Right lobe of liver (tissue), 6 donors: Measurements from ENCODE around the gene RASSF5. TPM values are rescaled to one million over a fixed set of nuclear protein-coding genes. Genes with fewer than 3 reads are reported as not detected.

Source experiments
- ATAC-seq, 4 donors: fragments of 200-7000 bp; cut with Tn5 transposase; one replicate each; pipeline ENCODE4 v1.9.1; 2020; ENCODE audit warnings: mild to moderate bottlenecking in 4 of 4, moderate library complexity in 4 of 4
- DNase-seq, 3 donors: peaks; one replicate each; pipeline ENCODE4 v3.0.0-alpha.2; 2020
- H3K27ac ChIP-seq, 3 donors: fragments of 200-600 bp; one replicate each; pipeline ENCODE4 v1.8.0; 2022
- H3K27me3 ChIP-seq, 2 donors: fragments of 200-600 bp; one replicate each; pipeline ENCODE4 v1.8.0; 2022
- H3K36me3 ChIP-seq, 4 donors: fragments of 200-600 bp; sonication (generic) in 1 of 4; one replicate each; pipeline versions ENCODE4 v1.5.1 to v1.8.0; 2017 to 2022; ENCODE audit warnings: control low read depth in 1 of 4
- H3K4me1 ChIP-seq, 4 donors: fragments of 200-600 bp; sonication (generic) in 1 of 4; one replicate each; pipeline versions ENCODE4 v1.5.1 to v1.8.0; 2017 to 2022; ENCODE audit warnings: control low read depth in 1 of 4
- H3K4me3 ChIP-seq, 3 donors: fragments of 200-600 bp; one replicate each; pipeline ENCODE4 v1.8.0; 2022
- H3K9me3 ChIP-seq, 4 donors: fragments of 200-600 bp; sonication (generic) in 1 of 4; one replicate each; pipeline versions ENCODE4 v1.5.1 to v1.8.0; 2017 to 2022; ENCODE audit warnings: control low read depth in 1 of 4
- CTCF ChIP-seq, 4 donors: fragments of 200-600 bp in 3 of 4; fragments of 450-650 bp in 1 of 4; IDR thresholded peaks; one replicate each; pipeline versions ENCODE4 v1.5.1 to v1.8.0; 2016 to 2022; ENCODE audit warnings: antibody characterized with exemption in 4 of 4, mild to moderate bottlenecking in 2 of 4
- POLR2A ChIP-seq: fragments of 450-650 bp; IDR thresholded peaks from one replicate; pipeline ENCODE4 v1.6.1; 2017; ENCODE audit warnings: antibody characterized with exemption, mild to moderate bottlenecking
- WGBS: methylation state at CpG from one replicate; pipeline ENCODE4 v1.1.6; 2018; ENCODE audit warnings: low coverage, low lambda C conversion rate; ENCODE audit not compliant: insufficient coverage; ENCODE audit errors: missing lambda C conversion rate; 5-methylcytosine and 5-hydroxymethylcytosine counted together
- intact Hi-C, 2 donors: fragments of 100-400 bp; cut with DNase I; formaldehyde crosslinking; loops; one replicate each; pipeline versions ENCODE4 v1.11.2 to v1.14.1; 2022
- total RNA-seq, 6 experiments: library from RNA; depleted of rRNA in 2 of 6; stranded (reverse); fragments of >200 nt in 2 of 6; fragmentation: NEBNext Ultra II Directional in 3 of 6; extraction: Animal tissue kit (Norgen Biotek cat#: 25700) in 3 of 6; gene quantifications; one replicate each; pipeline versions ENCODE4 v1.1.0 to v1.2.4, GENCODE V29; 2016 to 2023
- donor health status: DM: no; HTN: yes; CAD: no.
- donor health status: DM: no; HTN: no; CAD: no.
- donor health status: DM: no; HTN: no; CAD: no.
- donor health status: DM: no; HTN: yes; CAD: no.
- donor health status: DM: no; HTN: yes; CAD: no.

Gene RASSF5
- total RNA-seq, 6 experiments from 2014 or later, result 8.1 to 18.8 (median 12.6) TPM

- Histone ChIP-seq H3K27ac (no peak overlapping the region), H3K4me3 (no peak overlapping the region), H3K9me3 (no peaks in the 10 kb centered on the region), H3K27me3 (no peaks in the 10 kb centered on the region), H3K36me3 (no peaks in the 10 kb centered on the region), H3K4me1 (peaks cover 0 to 10% (median 0%) of the 10 kb centered on the region in 4 donors)
- intact Hi-C loops, result loop anchor here in 1 of 2 donors (10.0 kb wide), 1 partner anchor 442 kb away; no protein-coding TSS in a partner anchor
- ATAC-seq (peak in 3 of 4 donors; percentile 6 to 58 (median 15)), DNase-seq (peak in 1 of 3 donors; percentile 57)
- WGBS, result 22% methylated on average over 2 of the region's 3 CpGs
- TF ChIP-seq POLR2A, result no peak
- no peak for TF ChIP-seq CTCF (IDR thresholded peaks at IDR 0.05)
Measured at GRCh38 chr1:206472454-206472853, 34.9 kb upstream of the RASSF5 start.

- no peak for DNase-seq
- Histone ChIP-seq H3K4me3 (no peak overlapping the region), H3K27ac (no peak overlapping the region)
Measured at GRCh38 chr1:206472886-206473285, 34.4 kb upstream of the RASSF5 start.

GRCh38 chr1:206476058-206476457, 31.3 kb upstream of the RASSF5 start:
- DNase-seq (peak in 1 of 3 donors; percentile 42), ATAC-seq (no peak)
- TF ChIP-seq POLR2A (no peak), CTCF (IDR thresholded peaks at IDR 0.05) (no peak)
- Histone ChIP-seq H3K36me3 (no peaks in the 10 kb centered on the region), H3K27me3 (no peaks in the 10 kb centered on the region), H3K9me3 (no peaks in the 10 kb centered on the region), H3K27ac (no peak overlapping the region), H3K4me3 (no peak overlapping the region), H3K4me1 (peaks cover 0 to under 1% (median 0%) of the 10 kb centered on the region in 4 donors)
- intact Hi-C loops, result loop anchor here in 1 of 2 donors (10.0 kb wide), 1 partner anchor 439 kb away; no protein-coding TSS in a partner anchor
- WGBS, result 80% methylated on average over 1 of the region's 17 CpGs

More at GRCh38 chr1:206472886-206473285, 34.4 kb upstream of the RASSF5 start:
- 52% methylated on average over 5 of the region's 5 CpGs for WGBS
- intact Hi-C loops, result loop anchor here in 1 of 2 donors (10.0 kb wide), 1 partner anchor 442 kb away; no protein-coding TSS in a partner anchor
- H3K27me3 ChIP-seq, result no peaks in the 10 kb centered on the region
- H3K36me3 ChIP-seq, result no peaks in the 10 kb centered on the region
- no peaks in the 10 kb centered on the region for H3K9me3 ChIP-seq
- no peak for TF ChIP-seq POLR2A
- TF ChIP-seq CTCF (IDR thresholded peaks at IDR 0.05), result no peak
- peaks cover 0 to 10% (median 0%) of the 10 kb centered on the region in 4 donors for H3K4me1 ChIP-seq
- no peak for ATAC-seq

GRCh38 chr1:206476591-206476990, 30.7 kb upstream of the RASSF5 start:
- TF ChIP-seq POLR2A, result no peak
- DNase-seq (peak in 1 of 3 donors; percentile 44), ATAC-seq (no peak)
- Histone ChIP-seq H3K4me3 (no peak overlapping the region), H3K4me1 (no peaks in the 10 kb centered on the region), H3K9me3 (no peaks in the 10 kb centered on the region), H3K27ac (no peak overlapping the region), H3K36me3 (no peaks in the 10 kb centered on the region), H3K27me3 (no peaks in the 10 kb centered on the region)
- 98% methylated on average over 5 of the region's 14 CpGs for WGBS
- intact Hi-C loops, result loop anchor here in 1 of 2 donors (10.0 kb wide), 1 partner anchor 438 kb away; no protein-coding TSS in a partner anchor

- no peaks in the 10 kb centered on the region for H3K36me3 ChIP-seq
- no peak overlapping the region for H3K4me3 ChIP-seq
- intact Hi-C loops, result loop anchor here in 1 of 2 donors (10.0 kb wide), 1 partner anchor 438 kb away; no protein-coding TSS in a partner anchor
- no peaks in the 10 kb centered on the region for H3K27me3 ChIP-seq
- no peak for TF ChIP-seq CTCF (IDR thresholded peaks at IDR 0.05)
- TF ChIP-seq POLR2A, result no peak
- 83% methylated on average over 4 of the region's 5 CpGs for WGBS
- no peaks in the 10 kb centered on the region for H3K9me3 ChIP-seq
- DNase-seq, result peak in 1 of 3 donors; percentile 26
- no peaks in the 10 kb centered on the region for H3K4me1 ChIP-seq
- H3K27ac ChIP-seq, result no peak overlapping the region
- ATAC-seq, result no peak
Measured at GRCh38 chr1:206477110-206477509, 30.2 kb upstream of the RASSF5 start.
